Dedifferentiated amniotic fluid mesenchymal stem cell (primary cell): Measurements from ENCODE around the gene OTOA.
A peak's percentile ranks its signal among the peaks of the same experiment; 100 is the strongest.
"Not testable (repeated sequence)": the region's sequence is repeated elsewhere in the genome, so short reads cannot be mapped to it uniquely, and the experiment has no call there.

Source experiments
- DNase-seq: peaks from one replicate; pipeline ENCODE4 v3.0.0-alpha.2; 2016; ENCODE audit errors: extremely low spot score

OTOA gene

DNA sequence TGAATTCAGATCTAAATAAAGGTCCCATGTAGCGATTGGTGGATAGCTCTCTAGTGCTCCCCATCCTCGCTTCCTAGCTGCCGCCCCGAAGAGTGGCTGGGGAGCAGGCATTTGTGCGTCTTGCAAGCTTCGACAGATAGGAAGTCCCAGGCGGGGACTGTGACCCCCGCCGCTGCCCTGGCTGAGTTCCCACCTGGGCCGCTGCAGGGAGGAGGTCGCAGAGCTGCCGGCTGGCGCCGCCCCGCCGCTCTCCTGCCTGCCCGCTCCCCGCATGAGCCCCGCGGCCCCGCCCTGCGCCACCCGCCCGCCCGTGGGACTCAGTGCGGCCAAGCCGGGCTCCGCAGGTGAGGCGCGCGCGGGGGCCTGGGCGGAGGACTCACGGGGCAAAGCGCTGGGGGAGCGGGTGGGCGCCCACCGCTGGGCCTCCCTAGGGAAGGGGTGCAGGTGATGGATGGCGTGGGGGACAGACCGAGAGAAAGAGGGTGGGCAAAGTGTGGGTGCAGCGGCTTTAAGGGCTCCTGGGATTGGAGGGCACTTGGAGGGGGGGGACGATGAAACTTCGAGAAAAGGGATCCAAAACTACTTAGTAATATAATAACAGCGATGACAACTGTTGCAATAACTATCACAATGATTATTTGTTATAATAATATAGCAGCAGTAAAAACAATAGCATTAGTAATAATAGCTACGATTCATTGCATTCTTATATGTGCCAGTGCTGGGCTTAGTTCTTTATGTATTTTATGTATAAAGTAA is at the start of gene OTOA:
TSS of gene OTOA (plus strand) at position 80 of the 759 bp plus-strand sequence. CDS start 14,547 bp downstream, outside the sequence.
- DNase-seq: no peak

DNA sequence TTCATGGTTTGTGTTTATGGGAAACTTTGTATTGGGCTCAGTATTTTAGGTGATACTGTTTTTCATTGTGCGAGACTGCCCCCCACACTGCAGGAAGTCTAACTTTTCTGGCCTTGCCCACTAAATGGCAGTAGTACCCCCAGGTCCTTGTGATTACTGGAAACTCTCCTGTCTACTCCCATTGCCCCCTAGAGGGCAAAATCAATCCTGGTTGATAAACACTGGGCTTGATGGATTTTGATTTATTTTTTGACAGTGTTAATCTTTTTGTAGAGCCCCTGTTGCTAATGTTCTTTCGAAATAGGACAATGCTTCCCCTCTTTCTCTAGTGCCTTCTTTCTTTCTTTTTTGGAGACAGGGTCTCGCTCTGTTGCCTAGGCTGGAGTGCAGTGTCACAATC is 48.9 kb upstream of the OTOA start:
- DNase-seq: no peak

DNA sequence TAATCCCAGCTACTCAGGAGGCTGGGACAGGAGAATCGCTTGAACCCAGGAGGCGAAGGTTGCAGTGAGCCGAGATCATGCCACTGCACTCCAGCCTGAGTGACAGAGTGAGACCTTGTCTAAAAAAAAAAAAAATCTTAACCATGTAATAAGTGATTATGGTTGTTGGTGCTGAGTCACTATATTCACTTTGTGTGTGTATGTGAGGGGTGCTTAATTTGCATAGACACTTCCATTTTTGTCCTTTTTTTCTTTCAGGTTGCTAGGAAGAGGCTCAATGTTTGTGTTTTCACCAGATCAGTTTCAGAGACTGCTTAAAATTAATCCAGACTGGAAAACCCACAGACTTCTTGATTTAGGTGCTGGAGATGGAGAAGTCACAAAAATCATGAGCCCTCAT is 46.2 kb upstream of the OTOA start:
- DNase-seq: no peak

DNA sequence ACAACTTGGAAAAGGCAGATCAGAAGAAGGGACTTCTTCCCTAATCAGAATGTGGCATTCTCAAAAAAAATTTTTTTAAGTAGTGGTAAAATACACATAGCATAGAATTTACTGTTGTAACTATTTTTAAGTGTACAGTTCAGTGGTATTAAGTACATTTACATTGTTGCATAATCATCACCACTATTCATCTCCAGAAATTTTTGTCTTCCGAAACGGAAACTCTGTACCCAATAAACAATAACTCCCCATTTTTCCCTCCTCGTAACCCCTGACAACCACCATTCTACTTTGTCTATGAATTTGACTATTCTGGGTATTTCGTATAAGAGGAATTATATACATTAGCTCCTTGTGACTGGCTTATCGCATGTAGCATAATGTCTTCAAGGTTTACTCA is 45.5 kb upstream of the OTOA start:
- DNase-seq: no peak

DNA sequence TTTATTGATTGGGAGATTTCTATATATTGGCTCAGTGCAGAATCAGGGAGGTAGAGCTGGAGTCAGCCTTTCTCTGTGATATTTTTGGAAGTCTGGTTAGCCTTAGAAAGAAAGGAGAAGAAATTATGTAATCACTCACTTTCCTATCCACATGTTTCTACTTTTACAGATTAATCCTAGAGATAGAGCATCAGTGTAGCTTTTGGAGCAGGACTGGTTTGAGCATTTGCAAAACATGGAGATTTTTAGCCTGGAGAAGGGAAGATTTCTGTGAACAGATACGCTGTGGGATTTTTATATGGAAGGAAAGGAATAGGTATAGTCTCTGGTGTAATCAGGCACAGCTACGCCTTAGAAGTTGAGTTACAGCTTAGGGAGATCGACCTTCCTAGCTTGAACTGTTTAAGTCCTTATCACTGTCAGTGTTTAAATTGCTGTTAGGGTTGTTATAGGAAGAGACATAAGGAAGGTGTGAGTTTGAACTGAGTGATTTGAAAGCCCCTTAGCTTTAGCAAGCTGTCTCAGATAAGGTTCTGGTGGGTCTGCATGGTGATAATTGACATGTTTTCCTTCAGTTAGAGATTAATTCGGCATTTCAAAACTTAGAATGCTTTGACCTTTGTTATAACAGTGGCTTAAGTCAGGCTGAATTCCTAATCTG is 43.9 kb upstream of the OTOA start:
- no peak for DNase-seq

DNA sequence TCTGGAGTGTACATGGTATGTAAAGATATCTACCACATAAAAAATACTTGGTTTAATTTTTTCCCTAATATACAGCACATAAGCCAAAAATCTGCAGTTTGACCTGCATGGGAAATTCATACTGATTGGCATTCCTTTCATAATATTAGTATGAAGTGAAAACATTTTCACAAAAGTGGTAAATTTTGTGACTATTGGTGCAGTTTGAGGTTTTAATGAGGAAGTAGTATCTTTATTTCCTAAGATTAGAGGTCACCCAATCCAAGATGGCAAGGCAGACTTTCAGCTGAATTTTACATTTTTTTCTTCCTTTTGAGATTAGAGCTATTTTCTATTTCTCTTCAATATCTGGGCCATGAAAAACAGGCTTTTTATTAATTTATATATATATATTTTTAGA is 43.2 kb upstream of the OTOA start:
- no peak for DNase-seq

DNA sequence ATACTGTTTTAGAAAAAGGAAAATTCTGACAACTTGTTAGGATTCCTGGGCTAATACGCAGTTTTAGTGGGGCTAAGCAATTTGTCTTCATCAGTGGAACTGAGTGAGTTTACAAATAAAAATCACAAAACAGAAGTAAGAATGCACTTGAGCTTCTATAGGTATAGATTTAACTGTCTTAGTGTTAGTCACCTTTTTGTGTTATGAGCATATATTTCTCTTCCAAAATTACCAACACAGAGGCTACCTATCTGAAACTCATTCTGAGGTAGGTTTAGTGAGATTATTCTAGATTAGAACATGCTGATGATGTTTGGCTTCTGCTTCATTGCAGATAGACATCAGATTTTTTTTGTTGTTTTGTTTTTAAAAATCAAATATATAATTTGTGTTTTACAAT is 41.2 kb upstream of the OTOA start:
- DNase-seq: no peak

DNA sequence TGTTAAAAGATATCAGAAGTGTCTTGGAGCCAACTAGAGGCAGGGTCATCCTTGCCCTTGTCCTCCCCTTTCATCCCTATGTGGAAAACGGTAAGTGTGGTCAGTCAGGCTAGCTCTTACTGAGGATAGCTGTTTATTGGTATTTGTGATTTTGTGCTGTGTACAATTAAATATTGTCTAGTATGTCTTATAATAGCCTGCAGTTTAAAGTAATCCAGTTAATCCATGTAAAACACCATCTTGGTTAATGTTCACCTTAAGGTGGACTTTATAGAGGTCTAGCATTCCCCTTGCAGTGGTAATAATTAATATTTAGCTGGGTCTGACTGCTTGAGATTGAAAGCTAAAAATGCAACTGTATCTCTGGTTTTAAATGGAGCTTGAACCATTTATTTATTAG is 38.7 kb upstream of the OTOA start:
- DNase-seq: no peak

DNA sequence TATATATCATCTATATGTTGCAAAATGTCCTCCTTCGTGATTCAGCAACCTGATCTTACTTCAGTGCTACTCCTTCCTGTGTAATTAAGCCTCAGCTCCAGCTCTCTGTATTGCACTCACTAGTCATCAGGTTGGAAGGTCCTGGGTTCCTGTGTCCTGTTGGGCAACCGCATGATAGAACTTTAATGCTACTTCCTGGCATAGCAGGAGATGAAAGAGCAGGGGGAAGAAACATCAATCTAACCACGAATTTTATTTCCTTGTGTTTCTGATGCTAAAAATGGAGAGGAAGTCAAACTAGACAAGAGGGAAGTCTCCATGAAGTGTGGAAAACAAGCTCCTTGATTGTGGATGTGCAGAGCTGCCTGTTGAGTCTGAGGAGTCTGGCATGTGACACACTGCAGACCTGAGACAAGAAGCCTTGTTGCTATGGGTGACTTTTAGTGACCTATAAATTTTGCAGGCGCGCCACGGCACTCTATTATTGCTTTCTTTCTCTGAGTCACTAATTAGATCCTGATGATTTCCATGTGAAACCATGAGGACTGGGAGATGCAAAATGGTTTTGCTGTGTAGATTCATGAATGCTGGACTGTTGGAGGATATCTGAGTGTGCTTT is 37.0 kb upstream of the OTOA start:
- peak; percentile 77 for DNase-seq

DNA sequence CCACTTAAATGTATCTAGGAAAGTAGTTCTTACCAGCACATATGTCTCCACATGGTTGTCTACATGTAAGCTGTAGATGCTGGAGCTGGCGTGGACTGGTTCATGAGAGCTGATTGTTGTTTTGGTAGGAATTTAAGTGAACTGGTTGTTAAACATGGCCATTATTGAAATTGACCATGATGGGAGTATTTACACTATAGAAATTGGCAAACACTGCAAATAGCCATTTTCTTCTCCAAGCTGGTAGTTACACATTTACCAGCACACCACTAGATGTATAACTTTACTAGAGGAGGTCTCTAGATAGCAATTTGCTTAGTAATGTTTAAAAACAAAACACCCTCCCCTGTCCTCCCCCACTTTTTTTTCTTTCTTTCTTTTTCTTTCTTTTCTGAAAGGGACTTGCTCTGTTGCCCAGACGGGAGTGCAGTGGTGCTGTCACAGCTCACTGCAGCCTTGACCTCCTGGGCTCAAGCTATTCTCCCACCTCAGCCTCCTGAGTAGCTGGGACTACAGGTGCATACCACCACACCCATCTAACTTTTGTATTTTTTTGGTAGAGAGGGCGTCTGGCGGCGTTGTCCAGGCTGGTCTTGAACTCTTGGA is 35.5 kb upstream of the OTOA start:
- no peak for DNase-seq

DNA sequence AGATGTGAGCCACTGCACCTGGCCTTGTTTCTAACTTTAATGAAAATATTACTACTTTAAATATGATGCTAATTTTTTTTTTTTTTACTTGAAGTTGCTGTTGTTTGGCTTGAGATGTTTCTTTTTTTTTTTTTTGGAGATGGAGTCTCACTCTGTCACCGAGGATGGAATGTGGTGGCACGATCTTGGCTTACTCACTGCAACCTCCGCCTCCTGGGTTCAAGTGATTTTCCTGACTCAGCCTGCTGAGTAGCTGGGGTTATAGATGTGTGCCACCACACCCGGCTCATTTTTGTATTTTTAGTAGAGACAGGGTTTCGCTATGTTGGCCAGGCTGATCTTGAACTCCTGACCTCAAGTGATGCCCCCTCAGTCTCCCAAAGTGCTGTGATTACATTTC is 35.0 kb upstream of the OTOA start:
- DNase-seq: peak; percentile 33

DNA sequence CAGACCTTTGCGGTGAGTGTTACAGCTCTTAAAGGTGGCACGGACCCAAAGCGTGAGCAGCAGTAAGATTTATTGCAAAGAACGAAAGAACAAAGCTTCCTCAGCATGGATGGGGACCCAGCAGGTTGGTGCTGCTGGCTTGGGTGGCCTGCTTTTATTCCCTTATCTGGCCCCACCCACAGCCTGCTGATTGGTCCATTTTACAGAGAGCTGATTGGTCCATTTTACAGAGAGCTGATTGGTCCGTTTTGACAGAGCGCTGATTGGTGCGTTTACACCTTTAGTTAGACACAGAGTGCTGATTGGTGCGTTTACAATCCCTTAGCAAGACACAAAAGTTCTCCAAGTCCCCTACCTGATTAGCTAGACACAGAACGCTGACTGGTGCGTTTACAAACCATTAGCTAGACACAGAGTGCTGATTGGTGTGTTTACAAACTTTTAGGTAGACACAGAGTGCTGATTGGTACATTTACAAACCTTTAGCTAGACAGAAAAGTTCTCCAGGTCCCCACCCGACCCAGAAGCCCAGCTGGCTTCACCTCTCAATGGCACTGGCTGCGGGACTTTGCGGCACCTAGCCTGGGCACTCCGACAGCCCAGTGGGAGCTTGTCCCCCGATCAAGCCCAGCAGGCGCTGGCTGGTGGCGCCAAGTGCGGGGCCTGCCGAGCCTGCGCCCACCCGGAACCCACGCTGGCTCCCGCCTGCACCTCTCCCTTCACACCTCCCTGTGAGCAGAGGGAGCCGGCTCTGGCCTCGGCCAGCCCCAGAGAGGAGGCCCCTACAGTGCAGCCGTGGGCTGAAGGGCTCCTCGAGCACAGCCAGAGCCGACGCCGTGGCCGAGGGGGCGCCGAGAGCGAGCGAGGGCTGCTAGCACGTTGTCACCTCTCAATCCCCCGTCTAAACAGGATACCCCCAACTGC is 33.9 kb upstream of the OTOA start:
- DNase-seq: not testable (repeated sequence)

DNA sequence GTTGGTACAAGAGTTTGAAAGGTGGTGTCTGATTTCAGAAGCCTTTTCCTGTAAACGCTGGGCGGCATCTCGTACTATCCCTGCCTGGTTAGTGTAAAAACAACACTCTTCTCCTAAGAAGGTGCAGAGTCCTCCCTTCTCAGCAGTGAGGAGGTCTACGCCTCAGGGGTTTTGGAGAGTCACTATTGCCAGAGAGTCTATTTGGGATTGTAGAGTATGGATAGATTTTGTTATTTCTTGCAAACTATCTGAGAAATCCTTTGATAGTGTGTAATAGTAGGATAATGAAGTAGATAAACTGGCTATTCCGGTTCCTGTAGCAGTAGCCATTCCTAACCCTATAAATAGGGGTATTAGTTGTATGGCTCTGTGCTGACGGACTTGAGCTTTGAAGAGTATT is 32.9 kb upstream of the OTOA start:
- not testable (repeated sequence) for DNase-seq

DNA sequence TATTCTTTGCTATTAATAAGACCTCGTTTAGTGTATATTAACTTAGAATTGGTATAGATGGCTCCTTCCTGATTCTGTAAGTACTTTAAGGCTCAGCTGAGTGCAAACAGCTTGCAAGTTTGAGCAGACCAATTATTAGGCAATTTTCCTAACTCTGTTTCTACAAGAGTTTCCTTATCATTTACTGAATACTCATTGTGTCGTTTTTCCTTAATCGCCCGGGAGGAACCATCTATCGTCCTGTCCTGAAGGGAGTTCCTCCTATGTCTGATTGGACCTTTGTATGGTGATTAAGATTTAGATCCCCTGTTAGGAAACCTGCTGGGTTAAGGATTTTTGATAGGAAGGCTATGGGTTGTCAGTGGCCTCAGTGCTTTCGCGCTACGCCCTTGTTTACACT is 32.4 kb upstream of the OTOA start:
- not testable (repeated sequence) for DNase-seq

DNA sequence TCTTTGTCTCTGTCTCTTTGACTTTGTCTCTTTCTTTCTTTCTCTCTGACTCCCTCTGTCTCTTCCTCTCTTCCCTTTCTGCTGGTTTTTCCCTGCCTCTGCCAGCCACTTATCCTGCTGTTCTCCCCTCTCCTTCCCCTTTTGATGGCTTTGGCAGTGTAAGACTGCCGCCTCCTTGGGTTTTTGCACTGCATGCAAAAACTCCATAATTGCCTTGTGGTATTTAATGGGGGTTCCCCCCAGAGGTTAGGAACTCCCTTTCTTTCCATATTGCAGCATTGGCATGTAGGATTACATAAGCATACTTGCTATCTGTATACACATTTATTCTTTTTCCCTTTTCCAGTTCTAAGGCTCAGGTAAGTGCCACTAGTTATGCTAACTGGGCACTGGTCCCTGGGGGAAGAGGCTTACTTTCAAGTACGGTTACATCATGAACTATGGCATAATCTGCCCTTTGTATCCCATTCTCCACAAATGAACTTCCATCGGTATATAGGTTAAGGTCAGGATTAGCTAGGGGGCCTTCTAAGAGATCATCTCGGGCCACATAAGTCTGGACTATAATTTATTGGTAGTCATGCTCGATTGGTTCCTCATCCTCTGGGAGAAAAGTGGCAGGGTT is 31.7 kb upstream of the OTOA start:
- DNase-seq: not testable (repeated sequence)

DNA sequence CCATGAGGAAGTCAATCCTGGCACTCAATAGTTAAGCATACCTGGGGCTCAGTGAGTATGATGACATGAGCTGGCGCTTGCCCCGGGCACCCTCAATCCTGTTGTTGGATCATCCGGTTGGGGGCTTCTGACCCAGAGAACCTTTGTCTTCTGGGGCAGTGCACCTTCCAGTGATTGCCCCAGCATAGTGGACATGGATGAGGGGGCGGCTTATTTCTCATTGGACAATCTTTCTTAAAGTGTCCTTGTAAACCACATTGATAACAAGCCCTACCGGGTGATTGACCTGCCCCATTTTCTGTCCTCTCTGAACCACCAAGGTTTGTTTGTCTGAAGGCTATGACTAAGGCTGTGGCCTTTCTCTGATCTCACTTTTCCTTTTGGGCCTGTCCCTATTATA is 29.6 kb upstream of the OTOA start:
- DNase-seq: no peak

DNA sequence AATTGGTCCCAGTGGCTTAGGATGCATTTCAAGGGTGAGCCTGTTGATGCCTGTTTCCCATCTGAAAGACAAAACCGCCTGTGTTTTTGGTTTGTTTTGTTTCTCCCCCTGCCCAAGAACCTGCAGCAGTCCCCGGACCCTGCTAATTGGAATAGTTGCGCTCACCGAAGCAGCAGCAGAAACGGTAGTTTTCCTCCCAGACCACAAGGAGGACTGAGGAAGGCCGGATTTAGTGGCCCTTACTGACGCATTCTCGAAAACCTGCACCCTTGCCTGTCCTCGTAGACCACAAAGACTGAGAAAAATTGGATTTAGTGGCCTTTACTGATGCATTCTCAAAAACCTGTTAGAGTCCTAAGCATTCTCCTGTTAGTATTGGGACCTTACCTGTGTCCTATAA is 28.1 kb upstream of the OTOA start:
- DNase-seq: not testable (repeated sequence)

DNA sequence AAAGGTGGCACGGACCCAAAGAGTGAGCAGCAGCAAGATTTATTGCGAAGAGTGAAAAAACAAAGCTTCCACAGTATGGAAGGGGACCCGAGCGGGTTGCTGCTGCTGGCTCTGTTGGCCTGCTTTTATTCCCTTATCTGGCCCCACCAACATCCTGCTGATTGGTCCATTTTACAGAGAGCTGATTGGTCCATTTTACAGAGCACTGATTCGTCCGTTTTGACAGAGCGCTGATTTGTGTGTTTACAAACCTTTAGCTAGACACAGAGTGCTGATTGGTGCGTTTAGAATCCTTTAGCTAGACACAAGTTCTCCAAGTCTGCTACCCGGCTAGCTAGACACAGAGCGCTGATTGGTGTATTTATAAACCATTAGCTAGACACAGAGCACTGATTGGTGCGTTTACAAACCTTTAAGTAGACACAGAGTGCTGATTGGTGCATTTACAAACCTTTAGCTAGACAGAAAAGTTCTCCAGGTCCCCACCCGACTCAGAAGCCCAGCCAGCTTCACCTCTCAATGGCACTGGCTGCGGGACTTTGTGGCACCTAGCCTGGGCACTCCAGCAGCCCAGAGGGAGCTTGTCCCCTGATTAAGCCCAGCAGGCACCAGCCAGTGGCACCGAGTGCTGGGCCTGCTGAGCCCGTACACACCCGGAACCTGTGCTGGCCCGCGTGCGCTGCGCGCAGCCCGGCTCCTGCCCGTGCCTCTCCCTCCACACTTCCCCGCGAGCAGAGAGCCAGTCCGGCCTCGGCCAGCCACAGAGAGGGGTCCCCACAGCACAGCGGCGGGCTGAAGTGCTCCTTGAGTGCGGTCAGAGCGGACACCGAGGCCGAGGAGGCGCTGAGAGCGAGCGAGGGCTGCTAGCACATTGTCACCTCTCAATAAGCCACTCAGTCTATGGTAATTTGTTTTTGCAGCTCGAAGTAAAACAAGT is 26.5 kb upstream of the OTOA start:
- DNase-seq: no peak

DNA sequence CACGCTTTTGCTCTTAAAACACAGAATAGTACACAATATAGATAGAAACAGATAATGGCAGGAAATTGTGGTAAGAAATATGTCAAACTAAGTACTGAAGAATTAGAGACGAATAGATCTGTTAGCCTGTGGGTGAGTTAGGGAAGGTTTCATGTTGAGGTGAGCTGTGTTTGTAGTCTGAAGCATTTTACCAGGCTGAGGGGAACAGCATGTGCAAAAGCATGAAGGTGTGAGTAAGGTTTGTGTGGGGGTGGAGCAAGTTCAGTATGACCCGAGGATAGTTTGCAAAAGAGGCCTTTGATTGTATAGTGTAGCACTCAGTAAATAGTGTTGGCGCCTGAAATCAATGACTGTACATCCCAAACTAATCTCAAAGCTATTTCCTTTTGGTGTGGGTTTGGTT is 25.2 kb upstream of the OTOA start:
- DNase-seq: no peak

DNA sequence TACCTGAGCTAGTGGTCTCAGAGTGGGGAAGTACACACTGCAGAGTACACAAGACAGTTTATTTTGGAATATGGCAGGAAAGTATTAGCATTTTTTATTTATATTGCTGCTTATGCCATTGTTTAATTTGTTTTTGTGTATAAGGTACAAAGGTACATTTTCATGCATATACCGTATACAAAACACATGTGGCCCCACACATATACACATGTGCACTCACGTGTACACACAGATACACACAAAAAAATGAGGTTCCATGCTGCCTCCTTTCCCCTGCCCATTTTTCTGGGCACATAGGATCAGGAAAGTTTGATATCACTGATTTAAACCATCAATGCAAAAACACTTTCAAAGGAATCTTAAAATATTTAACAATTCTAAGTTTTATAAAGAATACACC is 24.3 kb upstream of the OTOA start:
- no peak for DNase-seq
